ENCODE measurements around the gene ZBTB8A.
"Not testable (repeated sequence)": the region's sequence is repeated elsewhere in the genome, so short reads cannot be mapped to it uniquely, and the experiment has no call there.

Gene ZBTB8A

GRCh38 chr1:32536764-32537163 is 2.5 kb upstream of the ZBTB8A start:
- DNase-seq (ENCODE audit: low read depth in 2 of 2, low spot score in 1 of 2) = no peak

- DNase-seq (ENCODE audit: low read depth in 2 of 2, low spot score in 1 of 2) = no peak
Observed at GRCh38 chr1:32539584-32540571, 651 bp downstream of the ZBTB8A start.

GRCh38 chr1:32540605-32541004 is 1.4 kb downstream of the ZBTB8A start:
- DNase-seq (ENCODE audit: low read depth in 2 of 2, low spot score in 1 of 2) = no peak

GRCh38 chr1:32541064-32541566 is 1.9 kb downstream of the ZBTB8A start:
- no peak for DNase-seq (ENCODE audit: low read depth in 2 of 2, low spot score in 1 of 2)

- no peak for DNase-seq (ENCODE audit: low read depth in 2 of 2, low spot score in 1 of 2)
Observed at GRCh38 chr1:32546611-32547010, 7.4 kb downstream of the ZBTB8A start.

GRCh38 chr1:32549616-32550015 is 10.4 kb downstream of the ZBTB8A start:
- DNase-seq (ENCODE audit: low read depth in 2 of 2, low spot score in 1 of 2) = no peak

- no peak for DNase-seq (ENCODE audit: low read depth in 2 of 2, low spot score in 1 of 2)
Observed at GRCh38 chr1:32554288-32554687, 15.1 kb downstream of the ZBTB8A start.

GRCh38 chr1:32557035-32557434 is 17.8 kb downstream of the ZBTB8A start:
- DNase-seq (ENCODE audit: low read depth in 2 of 2, low spot score in 1 of 2) = not testable (repeated sequence)

- DNase-seq (ENCODE audit: low read depth in 2 of 2, low spot score in 1 of 2) = no peak
Observed at GRCh38 chr1:32557812-32558211, 18.6 kb downstream of the ZBTB8A start.

GRCh38 chr1:32568929-32569328 is 29.7 kb downstream of the ZBTB8A start:
- DNase-seq (ENCODE audit: low read depth in 2 of 2, low spot score in 1 of 2) = no peak

- DNase-seq (ENCODE audit: low read depth in 2 of 2, low spot score in 1 of 2) = no peak
Observed at GRCh38 chr1:32580348-32581017, 41.3 kb downstream of the ZBTB8A start.

GRCh38 chr1:32592943-32593342 is 53.7 kb downstream of the ZBTB8A start:
- no peak for DNase-seq (ENCODE audit: low read depth in 2 of 2, low spot score in 1 of 2)

- no peak for DNase-seq (ENCODE audit: low read depth in 2 of 2, low spot score in 1 of 2)
Observed at GRCh38 chr1:32600034-32600433, 60.8 kb downstream of the ZBTB8A start.

- DNase-seq (ENCODE audit: low read depth in 2 of 2, low spot score in 1 of 2) = no peak
Observed at GRCh38 chr1:32605711-32606424, 66.6 kb downstream of the ZBTB8A start.

- no peak for DNase-seq (ENCODE audit: low read depth in 2 of 2, low spot score in 1 of 2)
Observed at GRCh38 chr1:32606565-32607371, 67.5 kb downstream of the ZBTB8A start.

GRCh38 chr1:32609180-32609579 is 70.0 kb downstream of the ZBTB8A start:
- no peak for DNase-seq (ENCODE audit: low read depth in 2 of 2, low spot score in 1 of 2)

- DNase-seq (ENCODE audit: low read depth in 2 of 2, low spot score in 1 of 2) = no peak
Observed at GRCh38 chr1:32611859-32612188, 72.6 kb downstream of the ZBTB8A start.

GRCh38 chr1:32612189-32612881 is 73.1 kb downstream of the ZBTB8A start:
- peak; percentile 4 to 8 for DNase-seq (ENCODE audit: low read depth in 2 of 2, low spot score in 1 of 2)

GRCh38 chr1:32613472-32613871 is 74.2 kb downstream of the ZBTB8A start:
- DNase-seq (ENCODE audit: low read depth in 2 of 2, low spot score in 1 of 2) = no peak

- DNase-seq (ENCODE audit: low read depth in 2 of 2, low spot score in 1 of 2) = no peak
Observed at GRCh38 chr1:32618673-32619221, 79.5 kb downstream of the ZBTB8A start.

All from stimulated activated CD8-positive, alpha-beta memory T cell treated with anti-CD3 and anti-CD28 coated beads, Interleukin-4, amount 100 ng/mL, for 1 hour (primary cell).